Measurements from ENCODE around the gene ZIC1. TPM values are rescaled to one million over a fixed set of nuclear protein-coding genes. Genes with fewer than 3 reads are reported as not detected.

Gene ZIC1
- total and polyA plus RNA-seq, 2 experiments from 2014 or later: 15.5 to 18.2 TPM

GRCh38 chr3:147414390-147415138 lies 5.4 kb downstream of the ZIC1 start:
- in situ Hi-C loops (cut with MboI): no loop called here
- Histone ChIP-seq H3K79me2 (ENCODE audit: insufficient read depth) (peaks cover 37% of the 10 kb centered on the region), H3K27me3 (replicated peaks; ENCODE audit: insufficient read depth) (no peaks in the 10 kb centered on the region), H4K20me1 (ENCODE audit: insufficient read depth) (no peaks in the 10 kb centered on the region), H3K4me2 (ENCODE audit: unreplicated experiment) (no peak overlapping the region), H3F3A (ENCODE audit: insufficient read depth) (peaks cover 17% of the 10 kb centered on the region), H3K9ac (no peak overlapping the region), H3K9me2 (ENCODE audit: insufficient read depth) (no peaks in the 10 kb centered on the region), H3K4me1 (ENCODE audit: insufficient read depth) (no peaks in the 10 kb centered on the region), H3K27ac (no peak overlapping the region), H3K36me3 (ENCODE audit: low read depth) (0 out of 2 replicates have a peak, but pooled peaks cover 16% of the 10 kb centered on the region), H3K9me3 (ENCODE audit: low read depth) (no peaks in the 10 kb centered on the region), H2AFZ (no peak overlapping the region), H3K4me3 (no peak overlapping the region)
- no peak for TF ChIP-seq EZH2phosphoT487 (IDR thresholded peaks at IDR 0.05; ENCODE audit: insufficient read depth, low read depth)
- no peak for TF ChIP-seq EZH2 (IDR thresholded peaks at IDR 0.05; ENCODE audit: insufficient read depth, poor library complexity, severe bottlenecking)
- DNase-seq: no peak
- WGBS, 2 experiments (ENCODE audit: low coverage in 1 of 2, low lambda C conversion rate in 2 of 2, missing lambda C conversion rate in 2 of 2): 89 to 91% methylated on average over 18 of the region's 18 CpGs

- Histone ChIP-seq H3K9me3 (ENCODE audit: low read depth) (no peaks in the 10 kb centered on the region), H4K20me1 (ENCODE audit: insufficient read depth) (no peaks in the 10 kb centered on the region), H3K27me3 (replicated peaks; ENCODE audit: insufficient read depth) (no peaks in the 10 kb centered on the region), H3K36me3 (ENCODE audit: low read depth) (0 out of 2 replicates have a peak, but pooled peaks cover 16% of the 10 kb centered on the region), H3K9me2 (ENCODE audit: insufficient read depth) (no peaks in the 10 kb centered on the region), H2AFZ (no peak overlapping the region), H3F3A (ENCODE audit: insufficient read depth) (peaks cover 17% of the 10 kb centered on the region), H3K79me2 (ENCODE audit: insufficient read depth) (peaks cover 35% of the 10 kb centered on the region), H3K9ac (no peak overlapping the region), H3K27ac (no peak overlapping the region), H3K4me2 (ENCODE audit: unreplicated experiment) (no peak overlapping the region), H3K4me3 (no peak overlapping the region), H3K4me1 (ENCODE audit: insufficient read depth) (no peaks in the 10 kb centered on the region)
- in situ Hi-C loops (cut with MboI): no loop called here
- WGBS, 2 experiments (ENCODE audit: low coverage in 1 of 2, low lambda C conversion rate in 2 of 2, missing lambda C conversion rate in 2 of 2): 91 to 97% methylated on average over 6 of the region's 6 CpGs
- no peak for DNase-seq
- TF ChIP-seq EZH2phosphoT487 (IDR thresholded peaks at IDR 0.05; ENCODE audit: insufficient read depth, low read depth): no peak
- no peak for TF ChIP-seq EZH2 (IDR thresholded peaks at IDR 0.05; ENCODE audit: insufficient read depth, poor library complexity, severe bottlenecking)
Measured at GRCh38 chr3:147415286-147415685, 6.1 kb downstream of the ZIC1 start.

GRCh38 chr3:147415874-147416273 lies 6.7 kb downstream of the ZIC1 start:
- no peak overlapping the region for H2AFZ ChIP-seq
- no peak overlapping the region for H3K9ac ChIP-seq
- no peak for TF ChIP-seq EZH2phosphoT487 (IDR thresholded peaks at IDR 0.05; ENCODE audit: insufficient read depth, low read depth)
- no peak for TF ChIP-seq EZH2 (IDR thresholded peaks at IDR 0.05; ENCODE audit: insufficient read depth, poor library complexity, severe bottlenecking)
- no peaks in the 10 kb centered on the region for H4K20me1 ChIP-seq (ENCODE audit: insufficient read depth)
- H3K4me3 ChIP-seq: no peak overlapping the region
- DNase-seq: no peak
- no peaks in the 10 kb centered on the region for H3K9me2 ChIP-seq (ENCODE audit: insufficient read depth)
- peaks cover 16% of the 10 kb centered on the region for H3F3A ChIP-seq (ENCODE audit: insufficient read depth)
- no peak overlapping the region for H3K4me2 ChIP-seq (ENCODE audit: unreplicated experiment)
- WGBS, 2 experiments (ENCODE audit: low coverage in 1 of 2, low lambda C conversion rate in 2 of 2, missing lambda C conversion rate in 2 of 2): 75 to 78% methylated on average over 2 of the region's 2 CpGs
- no peaks in the 10 kb centered on the region for H3K27me3 ChIP-seq (replicated peaks; ENCODE audit: insufficient read depth)
- no peak overlapping the region for H3K27ac ChIP-seq
- in situ Hi-C loops (cut with MboI): no loop called here
- H3K79me2 ChIP-seq (ENCODE audit: insufficient read depth): peaks cover 34% of the 10 kb centered on the region
- H3K9me3 ChIP-seq (ENCODE audit: low read depth): no peaks in the 10 kb centered on the region
- H3K4me1 ChIP-seq (ENCODE audit: insufficient read depth): no peaks in the 10 kb centered on the region
- H3K36me3 ChIP-seq (ENCODE audit: low read depth): 0 out of 2 replicates have a peak, but pooled peaks cover 16% of the 10 kb centered on the region

- 0 out of 2 replicates have a peak, but pooled peaks cover 16% of the 10 kb centered on the region for H3K36me3 ChIP-seq (ENCODE audit: low read depth)
- peaks cover 24% of the 10 kb centered on the region for H3K79me2 ChIP-seq (ENCODE audit: insufficient read depth)
- no peak overlapping the region for H3K4me2 ChIP-seq (ENCODE audit: unreplicated experiment)
- H3K27me3 ChIP-seq (replicated peaks; ENCODE audit: insufficient read depth): no peaks in the 10 kb centered on the region
- in situ Hi-C loops (cut with MboI): no loop called here
- DNase-seq: no peak
- TF ChIP-seq EZH2 (IDR thresholded peaks at IDR 0.05; ENCODE audit: insufficient read depth, poor library complexity, severe bottlenecking) (no peak), EZH2phosphoT487 (IDR thresholded peaks at IDR 0.05; ENCODE audit: insufficient read depth, low read depth) (no peak)
- no peak overlapping the region for H3K27ac ChIP-seq
- H3K9ac ChIP-seq: no peak overlapping the region
- no peak overlapping the region for H3K4me3 ChIP-seq
- WGBS, 2 experiments (ENCODE audit: low coverage in 1 of 2, low lambda C conversion rate in 2 of 2, missing lambda C conversion rate in 2 of 2): 97 to 100% methylated on average over 1 of the region's 1 CpG
- no peaks in the 10 kb centered on the region for H4K20me1 ChIP-seq (ENCODE audit: insufficient read depth)
- no peaks in the 10 kb centered on the region for H3K9me2 ChIP-seq (ENCODE audit: insufficient read depth)
- no peaks in the 10 kb centered on the region for H3K4me1 ChIP-seq (ENCODE audit: insufficient read depth)
- H3F3A ChIP-seq (ENCODE audit: insufficient read depth): peaks cover 8% of the 10 kb centered on the region
- no peaks in the 10 kb centered on the region for H3K9me3 ChIP-seq (ENCODE audit: low read depth)
- H2AFZ ChIP-seq: no peak overlapping the region
Measured at GRCh38 chr3:147416931-147417330, 7.8 kb downstream of the ZIC1 start.
